A673 (cell line): Measurements from ENCODE around the gene CAMK4.

Experiments
- CTCF ChIP-seq: fragments of 300-800, 200-600 bp; sonication (generic); conservative IDR thresholded peaks from 2 replicates; pipeline ENCODE4 v1.5.1; 2017; ENCODE audit warnings: low read depth, mild to moderate bottlenecking, antibody characterized with exemption, low read length, moderate library complexity, mixed read lengths
- EZH2 ChIP-seq: fragments of 200-600 bp; sonication (generic); IDR thresholded peaks from 2 replicates; pipeline ENCODE4 v1.6.1; 2017; ENCODE audit warnings: borderline replicate concordance, low read depth, mild to moderate bottlenecking, mixed read lengths, antibody characterized with exemption, low read length; ENCODE audit not compliant: poor library complexity, severe bottlenecking

- TF ChIP-seq CTCF (no peak), EZH2 (no peak)
These were observed 37.4 kb downstream of the CAMK4 start for GRCh38 chr5:111261610-111262009.
